MM.1S (cell line): ENCODE measurements around the gene SHISA9.

Experiments
- DNase-seq: peaks from one replicate; pipeline ENCODE4 v3.0.0-alpha.2; 2015
- H2AFZ ChIP-seq: fragments of 300-600 bp; sonication (generic); 2 replicates; pipeline ENCODE4 v1.6.0; 2016; ENCODE audit warnings: antibody characterized with exemption, low read length
- H3F3A ChIP-seq: fragments of 300-600 bp; sonication (generic); 2 replicates; pipeline ENCODE4 v1.6.1; 2016; ENCODE audit warnings: mild to moderate bottlenecking, antibody characterized with exemption, low read length, moderate library complexity, mixed read lengths; ENCODE audit not compliant: insufficient read depth
- H3K27ac ChIP-seq: fragments of 300-600 bp; sonication (generic); 2 replicates; pipeline ENCODE4 v1.5.1; 2016; ENCODE audit warnings: mild to moderate bottlenecking, low read length
- H3K27me3 ChIP-seq: fragments of 300-600 bp; sonication (generic); replicated peaks from 2 replicates; pipeline ENCODE4 v1.6.0; 2016; ENCODE audit warnings: low read length; ENCODE audit not compliant: insufficient read depth
- H3K36me3 ChIP-seq: fragments of 300-600 bp; sonication (generic); replicated peaks from 2 replicates; pipeline ENCODE4 v1.6.1; 2016; ENCODE audit warnings: mild to moderate bottlenecking, low read length, mixed read lengths; ENCODE audit not compliant: insufficient read depth
- H3K4me1 ChIP-seq: fragments of 300-600 bp; sonication (generic); 2 replicates; pipeline ENCODE4 v1.6.1; 2016; ENCODE audit warnings: low read length, mixed read lengths
- H3K4me2 ChIP-seq: fragments of 300-600 bp; sonication (generic); 2 replicates; pipeline ENCODE4 v1.6.0; 2016; ENCODE audit warnings: low read depth, low read length
- H3K4me3 ChIP-seq: fragments of 300-600 bp; sonication (generic); 2 replicates; pipeline ENCODE4 v1.5.1; 2016; ENCODE audit warnings: low read length, mixed read lengths
- H3K79me2 ChIP-seq: fragments of 300-600 bp; sonication (generic); 2 replicates; pipeline ENCODE4 v1.6.1; 2016; ENCODE audit warnings: mixed run types, low read length, mixed read lengths
- H3K9ac ChIP-seq: fragments of 300-600 bp; sonication (generic); 2 replicates; pipeline ENCODE4 v1.6.1; 2016; ENCODE audit warnings: low read length, mixed read lengths
- H3K9me2 ChIP-seq: fragments of 300-600 bp; sonication (generic); replicated peaks from 2 replicates; pipeline ENCODE4 v1.6.1; 2016; ENCODE audit warnings: mild to moderate bottlenecking, low read length, mixed read lengths; ENCODE audit not compliant: insufficient read depth
- H3K9me3 ChIP-seq: fragments of 300-600 bp; sonication (generic); replicated peaks from 2 replicates; pipeline ENCODE4 v1.6.1; 2016; ENCODE audit warnings: mild to moderate bottlenecking, low read length, mixed read lengths; ENCODE audit not compliant: insufficient read depth
- H4K20me1 ChIP-seq: fragments of 300-600 bp; sonication (generic); 2 replicates; pipeline ENCODE4 v1.6.1; 2016; ENCODE audit warnings: mild to moderate bottlenecking, low read length, moderate library complexity, mixed read lengths; ENCODE audit not compliant: insufficient read depth
- EZH2 ChIP-seq: fragments of 300-600 bp; sonication (generic); optimal IDR thresholded peaks from 2 replicates; pipeline ENCODE3; 2017; ENCODE audit warnings: low read depth, mild to moderate bottlenecking, antibody characterized with exemption, low read length, mixed read lengths
- EZH2phosphoT487 ChIP-seq: fragments of 300-600 bp; sonication (generic); IDR thresholded peaks from 2 replicates; pipeline ENCODE4 v1.6.1; 2018; ENCODE audit warnings: antibody characterized with exemption, low read length
- TF ChIP-seq, protein P1 (sequence below): fragments of 300-600 bp; sonication (generic); IDR thresholded peaks from 2 replicates; pipeline ENCODE4 v1.5.1; 2016; ENCODE audit warnings: antibody characterized with exemption, low read length, mixed read lengths

Gene SHISA9

DNA sequence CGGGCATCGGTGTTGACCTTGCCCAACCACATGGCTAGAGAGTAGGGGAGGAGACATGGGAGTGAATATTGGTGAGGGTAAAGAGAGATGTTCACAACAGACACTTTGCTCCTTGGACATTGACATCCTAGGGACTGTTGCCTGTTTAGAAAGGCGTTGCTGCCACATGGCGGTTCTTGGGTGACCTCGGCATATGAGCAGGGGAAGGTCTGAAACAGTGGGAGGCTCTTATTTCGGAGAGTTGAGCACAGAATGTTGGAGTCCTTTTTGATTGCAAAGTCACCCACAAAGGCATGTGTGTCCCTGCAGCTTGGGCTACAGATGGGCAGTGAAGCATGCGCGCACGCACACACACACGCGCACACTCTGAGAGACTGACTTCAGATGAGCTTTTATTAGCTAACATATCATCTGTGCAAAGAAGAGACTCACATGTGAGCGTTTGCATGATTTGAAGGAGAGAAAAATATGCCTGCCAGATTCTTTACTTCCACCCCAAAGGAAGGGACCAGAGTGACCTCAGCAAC is 104.4 kb downstream of the SHISA9 start:
- Histone ChIP-seq H3K4me2 (no peak overlapping the region), H3K4me3 (no peak overlapping the region), H3K79me2 (no peaks in the 10 kb centered on the region), H3K9me2 (no peaks in the 10 kb centered on the region), H3K36me3 (no peaks in the 10 kb centered on the region), H3K9ac (no peak overlapping the region), H2AFZ (no peak overlapping the region), H3K27ac (no peak overlapping the region), H3F3A (no peaks in the 10 kb centered on the region), H4K20me1 (no peaks in the 10 kb centered on the region), H3K9me3 (no peaks in the 10 kb centered on the region), H3K27me3 (no peaks in the 10 kb centered on the region), H3K4me1 (no peaks in the 10 kb centered on the region)
- no peak for TF ChIP-seq EZH2
- no peak for DNase-seq

DNA sequence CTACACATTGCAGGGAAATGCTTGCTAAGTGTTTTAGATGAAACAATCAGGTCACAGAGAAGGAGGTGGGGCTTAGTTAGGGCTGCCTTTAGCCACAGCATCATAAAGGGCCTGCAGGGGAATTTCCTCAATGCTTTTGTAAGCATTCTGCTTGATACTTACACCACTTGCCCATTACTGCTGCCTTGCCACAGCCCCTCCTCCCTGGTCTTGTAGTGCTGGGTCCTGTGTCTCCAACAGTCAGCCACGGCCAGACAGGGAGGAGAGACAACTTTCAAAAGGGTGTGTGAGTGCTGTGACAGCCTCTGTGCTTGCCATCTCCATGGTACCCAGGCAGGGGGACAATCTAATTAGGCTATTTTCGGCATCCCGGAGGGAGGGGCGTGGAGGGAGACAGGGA is 111.2 kb downstream of the SHISA9 start:
- TF ChIP-seq, protein P1, sequence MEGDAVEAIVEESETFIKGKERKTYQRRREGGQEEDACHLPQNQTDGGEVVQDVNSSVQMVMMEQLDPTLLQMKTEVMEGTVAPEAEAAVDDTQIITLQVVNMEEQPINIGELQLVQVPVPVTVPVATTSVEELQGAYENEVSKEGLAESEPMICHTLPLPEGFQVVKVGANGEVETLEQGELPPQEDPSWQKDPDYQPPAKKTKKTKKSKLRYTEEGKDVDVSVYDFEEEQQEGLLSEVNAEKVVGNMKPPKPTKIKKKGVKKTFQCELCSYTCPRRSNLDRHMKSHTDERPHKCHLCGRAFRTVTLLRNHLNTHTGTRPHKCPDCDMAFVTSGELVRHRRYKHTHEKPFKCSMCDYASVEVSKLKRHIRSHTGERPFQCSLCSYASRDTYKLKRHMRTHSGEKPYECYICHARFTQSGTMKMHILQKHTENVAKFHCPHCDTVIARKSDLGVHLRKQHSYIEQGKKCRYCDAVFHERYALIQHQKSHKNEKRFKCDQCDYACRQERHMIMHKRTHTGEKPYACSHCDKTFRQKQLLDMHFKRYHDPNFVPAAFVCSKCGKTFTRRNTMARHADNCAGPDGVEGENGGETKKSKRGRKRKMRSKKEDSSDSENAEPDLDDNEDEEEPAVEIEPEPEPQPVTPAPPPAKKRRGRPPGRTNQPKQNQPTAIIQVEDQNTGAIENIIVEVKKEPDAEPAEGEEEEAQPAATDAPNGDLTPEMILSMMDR = no peak
- no peak for TF ChIP-seq EZH2
- no peak for TF ChIP-seq EZH2phosphoT487
- peak; percentile 56 for DNase-seq

DNA sequence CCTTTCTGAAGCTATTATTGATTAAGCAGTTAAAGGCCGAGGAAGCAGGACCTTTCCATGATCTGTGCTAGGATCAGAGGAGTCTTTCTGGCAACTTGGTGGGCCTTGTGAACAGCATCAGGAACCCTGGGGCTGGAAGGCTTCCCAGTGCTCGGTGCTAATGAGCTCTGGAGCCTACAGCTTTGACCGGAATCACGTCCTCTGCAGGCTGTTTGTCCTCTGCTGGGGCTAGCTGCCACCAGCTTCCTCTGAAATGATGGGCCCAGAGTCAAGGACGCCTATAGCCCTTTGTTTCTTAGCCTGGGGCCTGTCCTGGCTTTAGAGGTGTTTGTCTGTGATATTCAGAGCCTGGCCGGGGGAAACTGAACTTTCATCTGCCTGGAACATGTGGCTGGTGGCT is 111.6 kb downstream of the SHISA9 start:
- no peaks in the 10 kb centered on the region for H3K36me3 ChIP-seq
- no peaks in the 10 kb centered on the region for H3K4me1 ChIP-seq
- H4K20me1 ChIP-seq = no peaks in the 10 kb centered on the region
- no peaks in the 10 kb centered on the region for H3K9me3 ChIP-seq
- H3K9me2 ChIP-seq = no peaks in the 10 kb centered on the region
- H3K27me3 ChIP-seq = no peaks in the 10 kb centered on the region
- no peaks in the 10 kb centered on the region for H3K79me2 ChIP-seq
- no peak overlapping the region for H3K27ac ChIP-seq
- DNase-seq = no peak
- no peak overlapping the region for H3K4me2 ChIP-seq
- H3F3A ChIP-seq = no peaks in the 10 kb centered on the region
- TF ChIP-seq, protein P1 = no peak
- TF ChIP-seq EZH2 (no peak), EZH2phosphoT487 (no peak)
- no peak overlapping the region for H3K4me3 ChIP-seq
- no peak overlapping the region for H3K9ac ChIP-seq
- H2AFZ ChIP-seq = no peak overlapping the region

More for the DNA sequence above, 111.2 kb downstream of the SHISA9 start:
- H3K79me2 ChIP-seq = no peaks in the 10 kb centered on the region
- no peaks in the 10 kb centered on the region for H3F3A ChIP-seq
- no peak overlapping the region for H3K27ac ChIP-seq
- H3K9me3 ChIP-seq = no peaks in the 10 kb centered on the region
- H3K9me2 ChIP-seq = no peaks in the 10 kb centered on the region
- H3K9ac ChIP-seq = no peak overlapping the region
- no peak overlapping the region for H3K4me3 ChIP-seq
- H3K27me3 ChIP-seq = no peaks in the 10 kb centered on the region
- no peak overlapping the region for H2AFZ ChIP-seq
- H4K20me1 ChIP-seq = no peaks in the 10 kb centered on the region
- H3K4me1 ChIP-seq = no peaks in the 10 kb centered on the region
- no peaks in the 10 kb centered on the region for H3K36me3 ChIP-seq
- no peak overlapping the region for H3K4me2 ChIP-seq

DNA sequence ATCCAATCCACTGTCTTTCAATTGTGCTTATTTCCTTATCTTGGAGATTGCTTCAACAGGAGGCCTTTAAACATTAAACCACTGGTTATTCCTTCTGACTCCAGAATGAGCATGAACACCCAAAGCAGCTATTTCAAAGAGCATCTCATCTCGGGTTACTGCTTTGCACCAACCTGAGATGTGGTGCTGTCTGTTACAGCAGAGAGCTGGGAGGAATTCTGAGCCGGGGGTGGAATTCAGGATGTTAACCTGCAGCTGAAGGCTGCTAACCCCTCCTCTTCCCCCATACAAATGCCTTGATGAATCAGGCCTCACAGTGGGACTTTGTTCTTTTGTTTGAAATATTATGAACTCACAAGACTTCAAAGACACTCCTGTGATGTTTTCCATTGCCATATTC is 113.1 kb downstream of the SHISA9 start:
- no peaks in the 10 kb centered on the region for H3K4me1 ChIP-seq
- H3K4me3 ChIP-seq = no peak overlapping the region
- TF ChIP-seq, protein P1 = no peak
- TF ChIP-seq EZH2phosphoT487 (no peak), EZH2 (no peak)
- H3K27me3 ChIP-seq = no peaks in the 10 kb centered on the region
- DNase-seq = no peak
- no peaks in the 10 kb centered on the region for H4K20me1 ChIP-seq
- H3K9ac ChIP-seq = no peak overlapping the region
- no peak overlapping the region for H3K4me2 ChIP-seq
- H3K9me3 ChIP-seq = no peaks in the 10 kb centered on the region
- H2AFZ ChIP-seq = no peak overlapping the region
- H3K79me2 ChIP-seq = no peaks in the 10 kb centered on the region
- no peaks in the 10 kb centered on the region for H3K36me3 ChIP-seq
- no peaks in the 10 kb centered on the region for H3K9me2 ChIP-seq
- H3K27ac ChIP-seq = no peak overlapping the region
- H3F3A ChIP-seq = no peaks in the 10 kb centered on the region
